ENCODE measurements around the gene KRTAP20-1. TPM values are rescaled to one million over a fixed set of nuclear protein-coding genes. Genes with fewer than 3 reads are reported as not detected.

KRTAP20-1 gene
- total and polyA plus RNA-seq, 4 donors, result not detected

GRCh38 chr21:30579346-30579745 is 36.9 kb upstream of the KRTAP20-1 start:
- no peak for DNase-seq (ENCODE audit: low spot score)
- H3K27me3 ChIP-seq (ENCODE audit: control insufficient read depth in 4 of 4, insufficient read depth in 4 of 4, low read length in 3 of 4), result peaks cover 0 to 5% (median 0%) of the 10 kb centered on the region in 4 donors
- H3K36me3 ChIP-seq (ENCODE audit: control insufficient read depth in 4 of 4, insufficient read depth in 3 of 4, low read depth in 1 of 4, low read length in 3 of 4), result no peaks in the 10 kb centered on the region
- no peak overlapping the region for H3K27ac ChIP-seq (ENCODE audit: low read depth in 1 of 2, low read length in 2 of 2)
- no peak overlapping the region for H3K9ac ChIP-seq (ENCODE audit: low read depth in 1 of 2, low read length in 2 of 2)
- TF ChIP-seq EGR1 (IDR thresholded peaks at IDR 0.05; ENCODE audit: low read depth in 2 of 2), result no peak
- TF ChIP-seq FOXA1 (IDR thresholded peaks at IDR 0.05), result no peak
- TF ChIP-seq JUND (IDR thresholded peaks at IDR 0.05), result no peak
- no peak for TF ChIP-seq RAD21 (IDR thresholded peaks at IDR 0.05)
- TF ChIP-seq, protein P1, sequence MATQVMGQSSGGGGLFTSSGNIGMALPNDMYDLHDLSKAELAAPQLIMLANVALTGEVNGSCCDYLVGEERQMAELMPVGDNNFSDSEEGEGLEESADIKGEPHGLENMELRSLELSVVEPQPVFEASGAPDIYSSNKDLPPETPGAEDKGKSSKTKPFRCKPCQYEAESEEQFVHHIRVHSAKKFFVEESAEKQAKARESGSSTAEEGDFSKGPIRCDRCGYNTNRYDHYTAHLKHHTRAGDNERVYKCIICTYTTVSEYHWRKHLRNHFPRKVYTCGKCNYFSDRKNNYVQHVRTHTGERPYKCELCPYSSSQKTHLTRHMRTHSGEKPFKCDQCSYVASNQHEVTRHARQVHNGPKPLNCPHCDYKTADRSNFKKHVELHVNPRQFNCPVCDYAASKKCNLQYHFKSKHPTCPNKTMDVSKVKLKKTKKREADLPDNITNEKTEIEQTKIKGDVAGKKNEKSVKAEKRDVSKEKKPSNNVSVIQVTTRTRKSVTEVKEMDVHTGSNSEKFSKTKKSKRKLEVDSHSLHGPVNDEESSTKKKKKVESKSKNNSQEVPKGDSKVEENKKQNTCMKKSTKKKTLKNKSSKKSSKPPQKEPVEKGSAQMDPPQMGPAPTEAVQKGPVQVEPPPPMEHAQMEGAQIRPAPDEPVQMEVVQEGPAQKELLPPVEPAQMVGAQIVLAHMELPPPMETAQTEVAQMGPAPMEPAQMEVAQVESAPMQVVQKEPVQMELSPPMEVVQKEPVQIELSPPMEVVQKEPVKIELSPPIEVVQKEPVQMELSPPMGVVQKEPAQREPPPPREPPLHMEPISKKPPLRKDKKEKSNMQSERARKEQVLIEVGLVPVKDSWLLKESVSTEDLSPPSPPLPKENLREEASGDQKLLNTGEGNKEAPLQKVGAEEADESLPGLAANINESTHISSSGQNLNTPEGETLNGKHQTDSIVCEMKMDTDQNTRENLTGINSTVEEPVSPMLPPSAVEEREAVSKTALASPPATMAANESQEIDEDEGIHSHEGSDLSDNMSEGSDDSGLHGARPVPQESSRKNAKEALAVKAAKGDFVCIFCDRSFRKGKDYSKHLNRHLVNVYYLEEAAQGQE (IDR thresholded peaks at IDR 0.05), result no peak
- no peak for TF ChIP-seq TAF1 (conservative IDR thresholded peaks at IDR 0.05)
- no peak for TF ChIP-seq FOXA2 (IDR thresholded peaks at IDR 0.05)
- no peak for TF ChIP-seq ZBTB33 (IDR thresholded peaks at IDR 0.05)
- TF ChIP-seq YY1 (IDR thresholded peaks at IDR 0.05), result no peak
- H3K4me3 ChIP-seq (ENCODE audit: low read depth in 1 of 3, low read length in 3 of 3), result no peak overlapping the region
- no peaks in the 10 kb centered on the region for H3K4me1 ChIP-seq (ENCODE audit: control insufficient read depth in 4 of 4, insufficient read depth in 4 of 4, low read length in 3 of 4)
- WGBS, result 58% methylated on average over 1 of the region's 1 CpG
- no peaks in the 10 kb centered on the region for H3K9me3 ChIP-seq (ENCODE audit: control insufficient read depth in 4 of 4, low read length in 3 of 4)

GRCh38 chr21:30580132-30580531 is 36.1 kb upstream of the KRTAP20-1 start:
- WGBS, result 53% methylated on average over 3 of the region's 3 CpGs
- H3K9me3 ChIP-seq (ENCODE audit: control insufficient read depth in 4 of 4, low read length in 3 of 4), result no peaks in the 10 kb centered on the region
- no peak for TF ChIP-seq MAX (IDR thresholded peaks at IDR 0.05)
- TF ChIP-seq EGR1 (IDR thresholded peaks at IDR 0.05; ENCODE audit: low read depth in 2 of 2), result no peak
- TF ChIP-seq, protein P1 (IDR thresholded peaks at IDR 0.05), result no peak
- no peak for TF ChIP-seq FOXA2 (IDR thresholded peaks at IDR 0.05)
- TF ChIP-seq RXRA (IDR thresholded peaks at IDR 0.05), result no peak
- TF ChIP-seq NR2F2 (IDR thresholded peaks at IDR 0.05), result no peak
- no peak for TF ChIP-seq RAD21 (IDR thresholded peaks at IDR 0.05)
- TF ChIP-seq, protein P2, sequence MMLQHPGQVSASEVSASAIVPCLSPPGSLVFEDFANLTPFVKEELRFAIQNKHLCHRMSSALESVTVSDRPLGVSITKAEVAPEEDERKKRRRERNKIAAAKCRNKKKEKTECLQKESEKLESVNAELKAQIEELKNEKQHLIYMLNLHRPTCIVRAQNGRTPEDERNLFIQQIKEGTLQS (IDR thresholded peaks at IDR 0.05), result no peak
- no peak for TF ChIP-seq SP1 (IDR thresholded peaks at IDR 0.05)
- TF ChIP-seq JUND (IDR thresholded peaks at IDR 0.05), result no peak
- TF ChIP-seq YY1 (IDR thresholded peaks at IDR 0.05), result no peak
- TF ChIP-seq, protein P3, sequence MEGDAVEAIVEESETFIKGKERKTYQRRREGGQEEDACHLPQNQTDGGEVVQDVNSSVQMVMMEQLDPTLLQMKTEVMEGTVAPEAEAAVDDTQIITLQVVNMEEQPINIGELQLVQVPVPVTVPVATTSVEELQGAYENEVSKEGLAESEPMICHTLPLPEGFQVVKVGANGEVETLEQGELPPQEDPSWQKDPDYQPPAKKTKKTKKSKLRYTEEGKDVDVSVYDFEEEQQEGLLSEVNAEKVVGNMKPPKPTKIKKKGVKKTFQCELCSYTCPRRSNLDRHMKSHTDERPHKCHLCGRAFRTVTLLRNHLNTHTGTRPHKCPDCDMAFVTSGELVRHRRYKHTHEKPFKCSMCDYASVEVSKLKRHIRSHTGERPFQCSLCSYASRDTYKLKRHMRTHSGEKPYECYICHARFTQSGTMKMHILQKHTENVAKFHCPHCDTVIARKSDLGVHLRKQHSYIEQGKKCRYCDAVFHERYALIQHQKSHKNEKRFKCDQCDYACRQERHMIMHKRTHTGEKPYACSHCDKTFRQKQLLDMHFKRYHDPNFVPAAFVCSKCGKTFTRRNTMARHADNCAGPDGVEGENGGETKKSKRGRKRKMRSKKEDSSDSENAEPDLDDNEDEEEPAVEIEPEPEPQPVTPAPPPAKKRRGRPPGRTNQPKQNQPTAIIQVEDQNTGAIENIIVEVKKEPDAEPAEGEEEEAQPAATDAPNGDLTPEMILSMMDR (IDR thresholded peaks at IDR 0.05; ENCODE audit: low read depth, low read length, missing input control), result no peak
- no peak for TF ChIP-seq FOXA1 (IDR thresholded peaks at IDR 0.05)
- no peak for TF ChIP-seq GABPA (IDR thresholded peaks at IDR 0.05 in 1 of 2, conservative IDR thresholded peaks at IDR 0.05 in 1 of 2)
- TF ChIP-seq HNF4A (conservative IDR thresholded peaks at IDR 0.05), result no peak
- TF ChIP-seq TAF1 (conservative IDR thresholded peaks at IDR 0.05), result no peak
- TF ChIP-seq HNF4G (IDR thresholded peaks at IDR 0.05), result no peak
- no peak for TF ChIP-seq ZBTB33 (IDR thresholded peaks at IDR 0.05)

More at GRCh38 chr21:30580132-30580531, 36.1 kb upstream of the KRTAP20-1 start:
- no peak overlapping the region for H3K9ac ChIP-seq (ENCODE audit: low read depth in 1 of 2, low read length in 2 of 2)
- no peak for DNase-seq (ENCODE audit: low spot score)
- H3K4me1 ChIP-seq (ENCODE audit: control insufficient read depth in 4 of 4, insufficient read depth in 4 of 4, low read length in 3 of 4), result no peaks in the 10 kb centered on the region
- H3K27ac ChIP-seq (ENCODE audit: low read depth in 1 of 2, low read length in 2 of 2), result no peak overlapping the region
- peaks cover 0 to 5% (median 0%) of the 10 kb centered on the region in 4 donors for H3K27me3 ChIP-seq (ENCODE audit: control insufficient read depth in 4 of 4, insufficient read depth in 4 of 4, low read length in 3 of 4)
- H3K36me3 ChIP-seq (ENCODE audit: control insufficient read depth in 4 of 4, insufficient read depth in 3 of 4, low read depth in 1 of 4, low read length in 3 of 4), result no peaks in the 10 kb centered on the region
- H3K4me3 ChIP-seq (ENCODE audit: low read depth in 1 of 3, low read length in 3 of 3), result no peak overlapping the region
